Effector memory CD4-positive, alpha-beta T cell (primary cell): ENCODE data around the gene EDEM2.

Source experiments
- DNase-seq, 3 donors: peaks; one replicate each; pipeline ENCODE4 v3.0.0-alpha.2; 2020
- H3K27ac ChIP-seq: 2 replicates; pipeline ENCODE4 v1.7.0; 2013; ENCODE audit warnings: mild to moderate bottlenecking, low read length, moderate library complexity; ENCODE audit not compliant: insufficient read depth, poor library complexity, severe bottlenecking
- H3K27me3 ChIP-seq: replicated peaks from 2 replicates; pipeline ENCODE4 v1.7.0; 2013; ENCODE audit warnings: mild to moderate bottlenecking, low read length; ENCODE audit not compliant: insufficient read depth, control insufficient read depth, poor library complexity, severe bottlenecking
- H3K36me3 ChIP-seq: 2 replicates; pipeline ENCODE4 v1.7.0; 2013; ENCODE audit warnings: mild to moderate bottlenecking, low read length, moderate library complexity; ENCODE audit not compliant: control insufficient read depth, insufficient read depth
- H3K4me1 ChIP-seq: 2 replicates; pipeline ENCODE4 v1.7.0; 2013; ENCODE audit warnings: low read length, mild to moderate bottlenecking; ENCODE audit not compliant: control insufficient read depth, insufficient read depth, poor library complexity, severe bottlenecking
- H3K4me3 ChIP-seq: 2 replicates; pipeline ENCODE4 v1.7.0; 2013; ENCODE audit warnings: low read length, low read depth, mild to moderate bottlenecking; ENCODE audit not compliant: insufficient read depth, poor library complexity, severe bottlenecking
- H3K9me3 ChIP-seq: 2 replicates; pipeline ENCODE4 v1.7.0; 2013; ENCODE audit warnings: mild to moderate bottlenecking, low read length, moderate library complexity; ENCODE audit not compliant: control insufficient read depth

EDEM2 gene

DNA sequence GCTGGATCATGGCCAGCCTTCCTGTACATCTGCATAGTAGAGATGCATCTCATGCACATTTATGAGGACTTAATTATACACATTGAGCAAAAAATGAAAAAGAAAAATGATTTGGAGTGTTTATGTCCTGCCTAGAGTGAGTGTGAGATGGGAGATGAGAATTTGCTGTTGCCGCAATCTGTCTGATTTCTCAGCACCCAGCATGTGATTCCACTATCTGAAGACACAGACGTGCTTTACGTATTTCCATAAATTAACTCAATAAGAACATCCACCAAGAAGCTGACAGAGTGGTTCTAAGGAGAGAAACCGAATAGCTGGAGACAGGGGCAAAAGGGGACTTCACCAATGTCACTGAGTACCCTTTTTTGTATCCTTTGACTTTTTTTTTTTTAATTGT, 15.2 kb downstream of the EDEM2 start:
- no peak for DNase-seq
- peaks cover 69% of the 10 kb centered on the region for H3K36me3 ChIP-seq
- no peak overlapping the region for H3K27ac ChIP-seq
- no peak overlapping the region for H3K4me3 ChIP-seq
- H3K4me1 ChIP-seq, result no peaks in the 10 kb centered on the region
- no peaks in the 10 kb centered on the region for H3K9me3 ChIP-seq
- H3K27me3 ChIP-seq, result no peaks in the 10 kb centered on the region

DNA sequence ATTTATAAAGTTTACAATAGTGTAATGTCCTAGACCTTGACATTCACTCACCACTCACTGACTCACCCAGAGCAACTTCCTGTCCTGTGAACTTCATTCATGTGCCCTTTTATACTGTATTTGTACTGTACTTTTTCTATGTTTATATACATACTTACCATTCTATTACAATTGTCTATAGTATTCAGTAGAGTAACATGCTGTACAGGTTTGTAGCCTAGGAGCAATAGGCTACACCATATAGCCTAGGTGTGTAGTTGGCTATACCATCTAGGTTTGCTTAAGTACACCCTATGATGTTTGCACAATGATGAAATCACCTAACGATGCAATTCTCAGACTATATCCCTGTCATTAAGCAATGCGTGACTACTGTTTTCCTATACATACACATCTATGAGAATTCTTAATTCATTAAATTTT, 17.5 kb downstream of the EDEM2 start:
- no peak for DNase-seq
- H3K4me3 ChIP-seq, result no peak overlapping the region
- no peak overlapping the region for H3K27ac ChIP-seq
- H3K4me1 ChIP-seq, result no peaks in the 10 kb centered on the region
- peaks cover 62% of the 10 kb centered on the region for H3K36me3 ChIP-seq
- no peaks in the 10 kb centered on the region for H3K9me3 ChIP-seq
- H3K27me3 ChIP-seq, result no peaks in the 10 kb centered on the region

DNA sequence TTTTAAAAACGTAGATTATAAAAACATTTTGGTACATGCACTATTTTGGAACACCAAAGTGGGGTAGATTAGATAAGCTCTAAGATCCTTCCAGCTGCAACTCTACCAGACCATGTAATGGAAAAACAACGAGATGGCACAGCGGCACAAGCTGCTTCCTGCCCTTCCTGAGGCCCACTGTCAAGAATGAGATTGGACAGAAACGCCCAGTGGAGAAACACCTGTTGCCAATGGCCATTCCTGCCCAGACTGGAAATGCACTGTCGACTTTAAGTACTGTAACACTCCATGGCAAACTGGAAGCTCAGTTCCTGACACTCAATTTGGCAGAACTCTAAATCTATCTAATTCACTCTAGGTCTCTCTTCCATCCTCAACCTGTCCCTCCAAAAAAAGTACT, 21.4 kb downstream of the EDEM2 start:
- no peak for DNase-seq
- Histone ChIP-seq H3K4me1 (no peaks in the 10 kb centered on the region), H3K9me3 (no peaks in the 10 kb centered on the region), H3K36me3 (peaks cover 66% of the 10 kb centered on the region), H3K27ac (no peak overlapping the region), H3K27me3 (no peaks in the 10 kb centered on the region), H3K4me3 (no peak overlapping the region)

DNA sequence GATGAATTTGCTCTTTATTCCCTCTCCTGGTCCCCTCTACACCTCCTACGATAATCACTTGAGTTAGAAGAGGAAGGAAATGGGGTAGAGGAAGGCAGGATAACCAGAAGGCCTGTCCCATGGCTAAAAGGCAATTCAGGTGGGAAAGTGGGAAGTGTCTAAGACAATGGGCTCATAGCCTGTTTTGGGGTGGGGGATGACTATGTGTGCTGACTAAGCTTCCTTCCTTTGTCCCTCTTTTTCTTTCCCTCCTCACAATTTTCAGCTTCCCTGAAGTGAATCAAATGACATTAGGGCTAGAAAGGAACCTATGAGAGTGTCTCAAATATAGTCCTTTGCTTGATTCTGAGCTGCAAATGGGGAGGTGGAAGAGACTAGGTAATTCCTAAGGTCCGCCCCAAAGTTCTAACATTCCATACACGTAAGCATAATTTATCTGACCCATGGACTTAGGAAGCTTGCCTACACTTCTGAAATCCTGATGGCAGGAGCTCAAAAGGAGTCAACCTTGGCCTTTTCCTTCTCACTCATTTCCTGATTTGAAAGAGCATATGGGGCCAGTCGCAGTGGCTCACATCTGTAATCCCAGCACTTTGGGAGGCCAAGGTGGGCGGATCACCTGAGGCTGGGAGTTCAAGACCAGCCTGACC, 24.3 kb downstream of the EDEM2 start:
- Histone ChIP-seq H3K27me3 (no peaks in the 10 kb centered on the region), H3K9me3 (no peaks in the 10 kb centered on the region), H3K36me3 (peaks cover 74% of the 10 kb centered on the region), H3K4me3 (no peak overlapping the region), H3K4me1 (no peaks in the 10 kb centered on the region), H3K27ac (no peak overlapping the region)
- no peak for DNase-seq

DNA sequence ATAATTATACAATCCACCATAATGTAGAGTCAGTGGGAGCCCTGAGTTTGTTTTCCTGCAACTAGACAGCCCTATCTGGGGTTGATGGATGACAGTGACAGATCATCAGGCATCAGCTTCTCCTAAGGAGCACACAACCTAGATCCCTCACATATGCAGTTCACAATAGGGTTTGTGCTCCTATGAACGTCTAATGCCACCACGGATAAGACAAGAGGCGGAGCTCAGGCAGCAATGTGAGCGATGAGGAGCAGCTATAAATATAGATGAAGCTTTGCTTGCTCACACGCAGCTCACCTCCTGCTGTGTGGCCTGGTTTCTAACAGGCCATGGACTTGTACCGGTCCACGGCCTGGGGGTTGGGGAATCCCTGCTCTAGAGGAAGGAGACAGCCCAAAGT, 25.9 kb downstream of the EDEM2 start:
- Histone ChIP-seq H3K36me3 (peaks cover 73% of the 10 kb centered on the region), H3K9me3 (no peaks in the 10 kb centered on the region), H3K4me3 (no peak overlapping the region), H3K27ac (no peak overlapping the region), H3K4me1 (no peaks in the 10 kb centered on the region), H3K27me3 (no peaks in the 10 kb centered on the region)
- no peak for DNase-seq

DNA sequence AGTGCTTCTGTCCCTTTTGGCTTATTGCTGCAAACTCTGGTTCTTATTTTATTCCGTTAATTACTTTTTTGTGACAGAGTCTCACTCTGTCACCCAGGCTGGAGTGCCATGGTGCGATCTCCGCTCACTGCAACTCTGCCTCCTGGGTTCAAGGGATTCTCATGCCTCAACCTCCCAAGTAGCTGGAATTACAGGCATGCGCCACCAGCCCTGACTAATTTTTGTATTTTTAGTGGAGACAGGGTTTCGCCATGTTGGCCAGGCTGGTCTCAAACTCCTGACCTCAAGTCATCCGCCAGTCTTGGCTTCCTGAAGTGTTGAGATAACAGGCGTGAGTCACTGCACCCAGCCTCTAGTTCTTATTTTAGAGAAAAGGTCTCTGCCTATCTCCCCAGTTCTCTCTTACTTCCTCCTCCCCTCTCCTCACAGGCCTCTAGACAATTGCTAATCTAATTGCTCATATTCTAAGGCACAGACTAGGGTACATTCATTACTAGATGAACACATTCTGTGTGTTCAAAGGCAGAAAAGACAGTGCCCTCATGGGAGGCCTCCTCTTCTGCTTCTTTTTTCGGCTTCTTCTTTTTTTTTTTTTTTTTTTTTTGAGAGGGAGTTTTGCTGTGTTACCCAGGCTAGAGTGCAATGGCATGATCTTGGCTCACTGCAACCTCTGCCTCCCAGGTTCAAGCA, 27.0 kb downstream of the EDEM2 start:
- Histone ChIP-seq H3K27ac (no peak overlapping the region), H3K9me3 (no peaks in the 10 kb centered on the region), H3K36me3 (peaks cover 76% of the 10 kb centered on the region), H3K4me1 (no peaks in the 10 kb centered on the region), H3K4me3 (no peak overlapping the region), H3K27me3 (no peaks in the 10 kb centered on the region)
- no peak for DNase-seq

DNA sequence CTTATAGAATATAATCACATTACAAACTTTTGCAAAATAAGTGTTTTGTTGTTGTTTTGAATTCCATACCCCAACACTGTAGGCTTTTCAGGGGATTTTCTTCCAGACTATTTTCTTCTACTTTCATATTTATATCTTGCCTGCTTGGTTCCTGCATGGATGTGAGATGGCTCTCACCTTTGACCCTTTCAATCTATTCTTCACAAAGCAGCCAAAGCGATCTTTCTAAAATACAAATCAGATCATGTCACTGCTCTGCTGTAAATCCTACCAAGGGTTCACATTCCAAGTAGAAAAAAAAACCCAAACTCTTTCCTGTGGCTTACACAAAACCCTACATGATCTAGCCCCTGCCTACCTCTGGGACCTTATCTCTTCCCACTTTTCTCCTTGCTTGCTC, 29.5 kb downstream of the EDEM2 start:
- Histone ChIP-seq H3K27me3 (no peaks in the 10 kb centered on the region), H3K27ac (no peak overlapping the region), H3K4me3 (no peak overlapping the region), H3K4me1 (no peaks in the 10 kb centered on the region), H3K9me3 (no peaks in the 10 kb centered on the region), H3K36me3 (peaks cover 64% of the 10 kb centered on the region)
- DNase-seq, result no peak

DNA sequence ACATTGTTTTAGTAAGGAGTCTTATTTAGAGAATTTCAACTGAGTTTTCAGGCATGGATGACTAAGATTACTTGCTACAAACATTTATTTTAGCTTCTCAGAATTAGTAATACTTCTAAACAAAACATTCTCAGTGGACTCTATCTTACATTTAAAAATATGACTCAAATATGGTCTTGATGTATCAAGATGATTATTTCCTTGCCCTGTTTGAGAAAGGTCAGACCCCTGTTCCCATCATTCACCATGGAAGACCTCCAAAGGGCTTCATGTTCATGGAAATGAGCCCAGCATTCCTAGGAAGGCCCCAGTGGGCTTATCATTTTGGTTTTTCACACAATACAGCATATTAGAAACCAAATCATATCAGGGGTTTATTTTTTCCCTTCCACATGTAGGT, 29.9 kb downstream of the EDEM2 start:
- Histone ChIP-seq H3K36me3 (peaks cover 61% of the 10 kb centered on the region), H3K9me3 (no peaks in the 10 kb centered on the region), H3K4me3 (no peak overlapping the region), H3K27me3 (no peaks in the 10 kb centered on the region), H3K4me1 (no peaks in the 10 kb centered on the region), H3K27ac (no peak overlapping the region)
- no peak for DNase-seq

DNA sequence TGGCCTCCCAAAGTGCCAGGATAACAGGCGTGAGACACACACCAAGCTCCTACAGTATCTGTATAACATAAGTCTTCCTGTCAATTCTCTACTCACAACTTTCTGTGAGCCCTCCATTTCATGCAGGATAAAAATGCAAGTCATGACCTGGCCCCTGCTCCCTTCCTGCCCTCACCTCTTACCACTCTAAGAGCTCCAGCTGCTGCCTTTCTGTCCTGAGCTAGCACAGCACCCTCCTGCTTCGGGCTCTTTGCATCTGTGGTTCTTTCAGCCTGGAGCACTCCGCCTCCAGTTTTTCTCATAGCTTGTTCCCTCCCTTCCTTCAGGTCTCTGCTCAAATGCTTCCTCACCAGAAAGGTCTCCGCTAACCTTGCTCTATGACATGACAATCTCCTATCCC, 30.9 kb downstream of the EDEM2 start:
- no peak for DNase-seq
- H3K27ac ChIP-seq, result no peak overlapping the region
- H3K36me3 ChIP-seq, result peaks cover 56% of the 10 kb centered on the region
- H3K27me3 ChIP-seq, result no peaks in the 10 kb centered on the region
- no peak overlapping the region for H3K4me3 ChIP-seq
- H3K4me1 ChIP-seq, result no peaks in the 10 kb centered on the region
- no peaks in the 10 kb centered on the region for H3K9me3 ChIP-seq

DNA sequence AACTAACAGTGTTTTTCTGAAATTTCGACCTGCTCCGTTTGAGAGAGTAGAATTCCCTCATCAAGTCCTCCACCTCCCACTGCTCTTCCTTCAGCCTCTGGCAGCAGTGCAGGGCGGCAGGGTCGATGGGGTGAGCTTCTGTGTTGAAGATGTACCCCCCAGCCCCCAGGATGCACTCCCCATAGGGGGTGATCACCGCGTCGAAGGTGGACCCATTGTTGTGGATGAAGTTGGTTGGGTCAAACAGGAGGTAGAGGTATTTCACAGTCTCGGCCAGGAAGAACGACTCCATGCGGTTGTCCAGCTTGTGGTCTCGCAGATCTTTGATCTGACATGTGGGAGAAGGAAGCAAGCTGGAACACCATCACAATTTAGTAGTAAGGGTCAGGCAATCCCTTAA, 31.5 kb downstream of the EDEM2 start:
- H3K27me3 ChIP-seq, result no peaks in the 10 kb centered on the region
- no peak overlapping the region for H3K27ac ChIP-seq
- no peak for DNase-seq
- no peaks in the 10 kb centered on the region for H3K9me3 ChIP-seq
- no peak overlapping the region for H3K4me3 ChIP-seq
- peaks cover 55% of the 10 kb centered on the region for H3K36me3 ChIP-seq
- no peaks in the 10 kb centered on the region for H3K4me1 ChIP-seq
